Natural killer cell (primary cell): ENCODE results near the gene CPNE4. TPM values are rescaled to one million over a fixed set of nuclear protein-coding genes. Genes with fewer than 3 reads are reported as not detected.

Source experiments
- ATAC-seq, 3 donors: fragments of 150-1000 bp in 2 of 3; fragments of 200-7000 bp in 1 of 3; cut with Tn5 transposase; 1 replicate in 1 of 3; 2 replicates in 2 of 3; pipeline ENCODE4 v1.10.0; 2021; ENCODE audit warnings: mild to moderate bottlenecking in 2 of 3, moderate library complexity in 2 of 3
- DNase-seq, 2 donors: peaks; one replicate each; pipeline versions ENCODE4 v3.0.0 to v3.0.0-alpha.2; 2013 to 2021; ENCODE audit warnings: mixed read lengths in 1 of 2
- H3K27ac ChIP-seq: one replicate; pipeline ENCODE4 v1.5.1; 2013; ENCODE audit warnings: mild to moderate bottlenecking, low read length
- H3K27me3 ChIP-seq: one replicate; pipeline ENCODE4 v1.6.1; 2013; ENCODE audit warnings: low read length; ENCODE audit not compliant: control insufficient read depth, insufficient read depth
- H3K36me3 ChIP-seq: one replicate; pipeline ENCODE4 v1.6.1; 2013; ENCODE audit warnings: low read length; ENCODE audit not compliant: control insufficient read depth, insufficient read depth
- H3K4me1 ChIP-seq: one replicate; pipeline ENCODE4 v1.6.1; 2013; ENCODE audit warnings: low read length; ENCODE audit not compliant: control insufficient read depth, insufficient read depth
- H3K4me3 ChIP-seq: one replicate; pipeline ENCODE4 v1.5.1; 2013; ENCODE audit warnings: low read length
- H3K9me3 ChIP-seq: one replicate; pipeline ENCODE4 v1.6.1; 2013; ENCODE audit warnings: low read length; ENCODE audit not compliant: control insufficient read depth, insufficient read depth
- H3K27ac Mint-ChIP-seq, 2 donors: one replicate each; pipeline ENCODE4 v1.8.0; 2022; ENCODE audit warnings: mild to moderate bottlenecking in 2 of 2, mixed read lengths in 2 of 2, moderate library complexity in 1 of 2
- H3K27me3 Mint-ChIP-seq, 2 donors: one replicate each; pipeline ENCODE4 v1.8.0; 2022; ENCODE audit warnings: low read depth in 2 of 2, mixed read lengths in 2 of 2
- H3K36me3 Mint-ChIP-seq: one replicate; pipeline ENCODE4 v1.8.0; 2022; ENCODE audit warnings: mixed read lengths
- H3K4me1 Mint-ChIP-seq, 2 donors: one replicate each; pipeline ENCODE4 v1.8.0; 2022; ENCODE audit warnings: mixed read lengths in 2 of 2
- H3K4me3 Mint-ChIP-seq: one replicate; pipeline ENCODE4 v1.8.0; 2022; ENCODE audit warnings: mild to moderate bottlenecking, moderate library complexity, mixed read lengths
- H3K9me3 Mint-ChIP-seq, 2 donors: one replicate each; pipeline ENCODE4 v1.8.0; 2022; ENCODE audit warnings: mixed read lengths in 2 of 2
- WGBS: methylation state at CpG from one replicate; pipeline ENCODE4 v1.1.7; 2013; ENCODE audit warnings: missing lambda C conversion rate; ENCODE audit not compliant: insufficient coverage; 5-methylcytosine and 5-hydroxymethylcytosine counted together
- intact Hi-C: fragments of 100-400 bp; cut with micrococcal nuclease; formaldehyde crosslinking; loops from one replicate; pipeline ENCODE4 v1.14.2; 2022
- total RNA-seq, 4 donors: library from RNA; stranded (reverse); fragments of 120-200 nt in 1 of 4; gene quantifications; one replicate each; pipeline versions ENCODE4 v1.2.3 to v1.2.4, GENCODE V29; 2013 to 2022
- TF ChIP-seq, protein P1 (sequence below): fragments of 200-600 bp; IDR thresholded peaks from one replicate; pipeline ENCODE4 v1.8.0; 2022; ENCODE audit warnings: antibody characterized with exemption

The CPNE4 gene
- total RNA-seq, 3 donors from 2014 or later (not counting 1 experiment from before 2014, with no cell fraction given): not detected

DNA sequence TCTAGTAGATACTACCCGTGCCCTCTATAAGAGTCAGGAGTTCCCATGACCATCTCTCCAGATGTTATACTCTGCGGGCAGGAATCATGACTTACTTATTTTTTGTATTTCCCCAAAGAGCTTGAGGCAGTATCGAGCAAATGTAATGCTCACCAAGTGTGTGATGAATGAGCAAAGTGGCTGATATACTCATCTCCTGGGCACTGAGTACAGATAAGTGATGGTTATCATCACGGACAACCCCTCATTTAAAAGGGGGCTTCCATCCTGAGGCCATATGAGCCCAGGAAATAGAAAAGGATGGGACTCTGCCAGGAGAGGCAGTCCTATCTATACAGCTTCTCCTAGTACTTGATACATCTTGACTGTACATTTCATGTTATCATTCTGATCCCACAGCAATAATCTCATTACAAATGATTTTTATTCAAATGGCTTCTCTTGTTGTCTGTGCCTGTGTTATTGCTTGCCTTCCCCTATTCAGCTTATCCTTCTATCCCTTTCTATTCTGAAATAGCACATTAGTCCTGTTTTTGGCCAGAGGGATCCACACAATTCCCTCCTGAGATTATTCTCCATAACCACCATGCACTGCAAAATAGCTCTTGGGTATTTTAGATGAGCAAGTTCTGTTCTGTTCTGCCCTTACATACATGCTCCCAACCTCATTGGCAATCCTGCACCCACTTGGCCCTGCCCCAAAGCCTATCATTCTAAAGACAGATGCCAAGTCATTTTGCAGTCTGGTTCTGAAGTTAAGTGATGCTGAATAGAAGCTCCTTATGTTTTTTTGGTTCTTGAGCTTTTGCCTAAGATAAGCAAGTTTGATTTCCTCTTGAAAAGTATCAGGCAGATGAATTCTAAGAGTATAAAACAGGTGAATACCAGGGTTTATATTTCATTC is 484.0 kb downstream of the CPNE4 start:
- Histone ChIP-seq H3K36me3 (no peaks in the 10 kb centered on the region), H3K4me3 (no peak overlapping the region), H3K27ac (no peak overlapping the region), H3K4me1 (no peaks in the 10 kb centered on the region), H3K27me3 (peaks cover 2% of the 10 kb centered on the region), H3K9me3 (no peaks in the 10 kb centered on the region)
- TF ChIP-seq, protein P1, sequence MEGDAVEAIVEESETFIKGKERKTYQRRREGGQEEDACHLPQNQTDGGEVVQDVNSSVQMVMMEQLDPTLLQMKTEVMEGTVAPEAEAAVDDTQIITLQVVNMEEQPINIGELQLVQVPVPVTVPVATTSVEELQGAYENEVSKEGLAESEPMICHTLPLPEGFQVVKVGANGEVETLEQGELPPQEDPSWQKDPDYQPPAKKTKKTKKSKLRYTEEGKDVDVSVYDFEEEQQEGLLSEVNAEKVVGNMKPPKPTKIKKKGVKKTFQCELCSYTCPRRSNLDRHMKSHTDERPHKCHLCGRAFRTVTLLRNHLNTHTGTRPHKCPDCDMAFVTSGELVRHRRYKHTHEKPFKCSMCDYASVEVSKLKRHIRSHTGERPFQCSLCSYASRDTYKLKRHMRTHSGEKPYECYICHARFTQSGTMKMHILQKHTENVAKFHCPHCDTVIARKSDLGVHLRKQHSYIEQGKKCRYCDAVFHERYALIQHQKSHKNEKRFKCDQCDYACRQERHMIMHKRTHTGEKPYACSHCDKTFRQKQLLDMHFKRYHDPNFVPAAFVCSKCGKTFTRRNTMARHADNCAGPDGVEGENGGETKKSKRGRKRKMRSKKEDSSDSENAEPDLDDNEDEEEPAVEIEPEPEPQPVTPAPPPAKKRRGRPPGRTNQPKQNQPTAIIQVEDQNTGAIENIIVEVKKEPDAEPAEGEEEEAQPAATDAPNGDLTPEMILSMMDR: no peak
- H3K9me3 Mint-ChIP-seq: no peaks in the 10 kb centered on the region
- no peaks in the 10 kb centered on the region for H3K4me1 Mint-ChIP-seq
- H3K36me3 Mint-ChIP-seq: no peaks in the 10 kb centered on the region
- H3K27ac Mint-ChIP-seq: no peak overlapping the region
- ATAC-seq: no peak
- no peak overlapping the region for H3K4me3 Mint-ChIP-seq
- WGBS: 88% methylated on average over 4 of the region's 4 CpGs
- intact Hi-C loops: no loop called here
- DNase-seq: no peak
- peaks cover 14 to 27% of the 10 kb centered on the region in 2 donors for H3K27me3 Mint-ChIP-seq

- Mint-ChIP-seq H3K27ac (no peak overlapping the region), H3K9me3 (no peaks in the 10 kb centered on the region), H3K4me1 (no peaks in the 10 kb centered on the region), H3K36me3 (no peaks in the 10 kb centered on the region), H3K27me3 (peaks cover 14 to 27% of the 10 kb centered on the region in 2 donors), H3K4me3 (no peak overlapping the region)
- H3K27me3 ChIP-seq: peaks cover 2% of the 10 kb centered on the region
- intact Hi-C loops: no loop called here
- H3K36me3 ChIP-seq: no peaks in the 10 kb centered on the region
- ATAC-seq (no peak), DNase-seq (no peak)
- no peaks in the 10 kb centered on the region for H3K9me3 ChIP-seq
- H3K4me3 ChIP-seq: no peak overlapping the region
- no peak overlapping the region for H3K27ac ChIP-seq
- H3K4me1 ChIP-seq: no peaks in the 10 kb centered on the region
- WGBS: 86% methylated on average over 1 of the region's 1 CpG
- TF ChIP-seq, protein P1: no peak
Measured at GRCh38 chr3:131549340-131549739, 485.5 kb downstream of the CPNE4 start.

GRCh38 chr3:131547585-131547984 is 487.2 kb downstream of the CPNE4 start:
- no peak overlapping the region for H3K4me3 Mint-ChIP-seq
- no peaks in the 10 kb centered on the region for H3K4me1 ChIP-seq
- H3K9me3 ChIP-seq: no peaks in the 10 kb centered on the region
- peaks cover 2% of the 10 kb centered on the region for H3K27me3 ChIP-seq
- H3K4me1 Mint-ChIP-seq: no peaks in the 10 kb centered on the region
- TF ChIP-seq, protein P1: no peak
- no peaks in the 10 kb centered on the region for H3K36me3 ChIP-seq
- H3K4me3 ChIP-seq: no peak overlapping the region
- no CpG with 5 or more reads among the region's 1 CpG for WGBS
- no peak for ATAC-seq
- H3K36me3 Mint-ChIP-seq: no peaks in the 10 kb centered on the region
- no peaks in the 10 kb centered on the region for H3K9me3 Mint-ChIP-seq
- DNase-seq: no peak
- peaks cover 14 to 22% of the 10 kb centered on the region in 2 donors for H3K27me3 Mint-ChIP-seq
- intact Hi-C loops: no loop called here
- H3K27ac Mint-ChIP-seq: no peak overlapping the region
- H3K27ac ChIP-seq: no peak overlapping the region
